COLO668 (cell line): ENCODE results near the gene NLRP13.
"Not testable (repeated sequence)": the region's sequence is repeated elsewhere in the genome, so short reads cannot be mapped to it uniquely, and the experiment has no call there.

Experiments used
- DNase-seq: peaks from one replicate; lab custom pipeline; 2025; ENCODE audit not compliant: unreplicated experiment; lab: John Stamatoyannopoulos, UW

NLRP13 gene, protein sequence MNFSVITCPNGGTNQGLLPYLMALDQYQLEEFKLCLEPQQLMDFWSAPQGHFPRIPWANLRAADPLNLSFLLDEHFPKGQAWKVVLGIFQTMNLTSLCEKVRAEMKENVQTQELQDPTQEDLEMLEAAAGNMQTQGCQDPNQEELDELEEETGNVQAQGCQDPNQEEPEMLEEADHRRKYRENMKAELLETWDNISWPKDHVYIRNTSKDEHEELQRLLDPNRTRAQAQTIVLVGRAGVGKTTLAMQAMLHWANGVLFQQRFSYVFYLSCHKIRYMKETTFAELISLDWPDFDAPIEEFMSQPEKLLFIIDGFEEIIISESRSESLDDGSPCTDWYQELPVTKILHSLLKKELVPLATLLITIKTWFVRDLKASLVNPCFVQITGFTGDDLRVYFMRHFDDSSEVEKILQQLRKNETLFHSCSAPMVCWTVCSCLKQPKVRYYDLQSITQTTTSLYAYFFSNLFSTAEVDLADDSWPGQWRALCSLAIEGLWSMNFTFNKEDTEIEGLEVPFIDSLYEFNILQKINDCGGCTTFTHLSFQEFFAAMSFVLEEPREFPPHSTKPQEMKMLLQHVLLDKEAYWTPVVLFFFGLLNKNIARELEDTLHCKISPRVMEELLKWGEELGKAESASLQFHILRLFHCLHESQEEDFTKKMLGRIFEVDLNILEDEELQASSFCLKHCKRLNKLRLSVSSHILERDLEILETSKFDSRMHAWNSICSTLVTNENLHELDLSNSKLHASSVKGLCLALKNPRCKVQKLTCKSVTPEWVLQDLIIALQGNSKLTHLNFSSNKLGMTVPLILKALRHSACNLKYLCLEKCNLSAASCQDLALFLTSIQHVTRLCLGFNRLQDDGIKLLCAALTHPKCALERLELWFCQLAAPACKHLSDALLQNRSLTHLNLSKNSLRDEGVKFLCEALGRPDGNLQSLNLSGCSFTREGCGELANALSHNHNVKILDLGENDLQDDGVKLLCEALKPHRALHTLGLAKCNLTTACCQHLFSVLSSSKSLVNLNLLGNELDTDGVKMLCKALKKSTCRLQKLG

GRCh38 chr19:55931936-55932386 is at the start of gene NLRP13:
Gene NLRP13 (minus strand): TSS chr19:55932336. CDS start chr19:55932311, 25 bp downstream.
- DNase-seq, result no peak

- DNase-seq, result no peak
Observed at GRCh38 chr19:55980415-55980814, 48.3 kb upstream of the NLRP13 start.

GRCh38 chr19:55973982-55974381 is 41.8 kb upstream of the NLRP13 start:
- no peak for DNase-seq

DNA sequence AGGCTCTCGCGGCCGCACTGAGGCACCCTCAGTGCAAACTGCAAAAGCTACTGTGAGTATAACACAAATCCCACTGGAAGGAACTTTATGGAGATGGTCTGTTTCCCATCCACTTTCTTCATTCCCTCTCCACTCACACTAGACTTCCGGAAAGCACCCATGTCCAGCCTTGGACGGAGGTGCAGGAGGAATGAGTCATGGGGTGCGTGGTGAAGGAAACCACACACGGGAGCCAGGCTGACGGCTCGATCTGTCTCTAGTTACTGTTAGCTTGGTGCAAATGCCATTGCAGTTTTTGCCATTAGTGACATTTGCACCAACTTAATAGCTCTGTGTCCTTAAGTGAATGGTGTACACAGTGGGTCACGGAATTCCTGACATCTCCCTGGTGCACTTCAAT is 30.1 kb upstream of the NLRP13 start:
- DNase-seq, result no peak

DNA sequence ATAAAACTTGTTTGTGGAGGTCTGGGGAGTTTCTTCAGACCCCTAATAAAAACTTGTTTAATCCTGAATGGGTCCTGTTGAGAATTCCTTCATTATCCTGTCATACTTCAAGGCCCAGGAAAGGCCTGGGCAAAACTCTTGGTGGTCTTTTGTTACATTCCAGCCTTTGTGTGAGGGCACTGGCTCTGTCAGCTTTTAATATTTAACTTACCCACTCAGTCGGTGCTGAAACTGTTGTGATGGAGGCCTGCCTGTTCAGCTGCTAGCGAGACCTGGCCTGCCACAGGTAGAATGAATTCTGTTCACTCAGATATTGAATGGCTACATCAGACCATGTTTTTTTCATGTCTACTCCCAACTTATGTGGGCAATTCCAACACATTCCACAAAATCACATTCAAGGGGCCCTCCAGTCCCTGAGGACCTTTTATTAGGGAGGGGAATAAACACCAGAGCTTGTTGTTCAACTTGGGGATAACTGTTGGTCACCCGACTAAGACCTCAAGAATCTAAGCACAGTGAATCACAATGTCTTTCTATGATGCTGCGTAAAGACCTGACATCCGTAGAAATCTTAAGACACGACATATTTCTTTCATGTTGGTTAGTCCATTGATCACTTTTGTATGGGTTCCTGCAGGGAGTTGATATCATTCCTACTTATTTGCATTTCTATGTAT is 28.0 kb upstream of the NLRP13 start:
- DNase-seq, result no peak

DNA sequence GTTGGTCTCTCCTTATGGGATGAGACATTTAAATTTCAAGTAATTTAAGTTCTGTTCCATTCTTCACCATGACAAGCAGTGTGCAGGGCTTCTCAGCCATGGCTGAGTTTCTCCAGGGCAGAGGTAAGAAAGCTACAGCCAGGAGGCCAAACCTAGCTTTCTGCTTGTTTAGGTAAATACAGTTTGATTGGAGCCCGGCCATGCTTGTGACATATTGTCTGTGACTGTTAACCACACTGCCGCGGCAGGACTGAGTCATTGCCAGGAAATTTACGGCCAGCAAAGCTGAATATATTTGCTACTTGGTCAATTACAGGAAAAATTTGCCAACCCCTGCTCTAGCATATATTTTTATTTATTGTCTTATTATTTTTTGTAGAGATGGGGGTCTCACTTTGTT is 26.2 kb upstream of the NLRP13 start:
- no peak for DNase-seq

- no peak for DNase-seq
Observed at GRCh38 chr19:55956431-55956830, 24.3 kb upstream of the NLRP13 start.

DNA sequence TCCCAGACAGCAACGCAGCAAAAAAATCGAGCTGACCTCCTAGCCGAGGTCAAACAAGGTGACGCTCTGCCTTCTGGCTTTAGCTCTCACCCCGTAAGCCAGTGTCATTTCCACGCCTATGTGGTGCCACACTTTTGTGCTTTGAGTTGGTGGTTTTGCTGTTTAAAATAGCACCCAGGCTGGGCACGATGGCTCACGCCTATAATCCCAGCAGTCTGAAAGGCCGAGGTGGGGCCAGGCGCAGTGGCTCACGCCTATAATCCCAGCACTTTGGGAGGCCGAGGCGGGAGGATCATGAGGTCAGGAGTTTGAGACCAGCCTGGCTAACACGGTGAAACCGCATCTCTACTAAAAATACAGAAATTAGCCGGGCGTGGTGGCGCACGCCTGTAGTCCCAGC is 18.4 kb upstream of the NLRP13 start:
- not testable (repeated sequence) for DNase-seq

DNA sequence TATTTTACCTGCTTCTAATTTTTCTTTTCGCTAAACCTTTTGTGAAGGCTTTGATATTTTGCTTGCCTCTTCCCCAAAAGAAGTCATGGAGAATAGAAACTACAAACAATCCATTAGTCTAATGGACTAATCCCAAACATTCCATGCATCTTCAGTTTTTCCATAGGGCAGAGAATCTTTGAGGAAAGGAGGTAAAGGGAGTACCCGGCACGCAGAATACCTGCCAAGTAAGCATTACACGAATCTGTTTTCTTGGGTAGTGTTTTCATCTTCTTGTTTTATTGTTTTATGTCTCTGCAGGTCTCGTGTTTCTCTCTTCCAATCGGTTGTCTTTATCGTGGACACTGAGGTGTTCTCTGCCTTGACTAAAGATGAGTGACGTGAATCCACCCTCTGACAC is 15.4 kb upstream of the NLRP13 start, which contains the start of gene NLRP8:
TSS of gene NLRP8 (plus strand) at position 301 of the 400 bp plus-strand sequence.
- DNase-seq, result no peak

DNA sequence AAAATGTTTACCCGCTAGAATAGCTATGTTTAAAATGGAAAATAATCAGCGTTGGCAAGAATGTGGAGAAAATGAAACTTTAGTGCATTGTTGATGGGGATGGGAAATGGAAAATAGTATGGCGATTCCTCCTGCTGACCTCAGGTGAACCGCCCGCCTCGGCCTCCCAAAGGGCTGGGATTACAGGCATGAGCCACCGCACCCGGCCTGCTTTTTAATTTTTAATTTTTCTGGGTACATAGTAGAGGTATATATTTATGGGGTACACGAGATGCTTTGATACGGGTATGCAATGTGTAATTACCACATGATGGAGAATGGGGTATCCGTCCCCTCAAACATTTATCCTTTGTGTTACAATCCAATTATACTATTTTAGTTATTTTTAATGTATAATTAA is 8.2 kb upstream of the NLRP13 start:
- no peak for DNase-seq

DNA sequence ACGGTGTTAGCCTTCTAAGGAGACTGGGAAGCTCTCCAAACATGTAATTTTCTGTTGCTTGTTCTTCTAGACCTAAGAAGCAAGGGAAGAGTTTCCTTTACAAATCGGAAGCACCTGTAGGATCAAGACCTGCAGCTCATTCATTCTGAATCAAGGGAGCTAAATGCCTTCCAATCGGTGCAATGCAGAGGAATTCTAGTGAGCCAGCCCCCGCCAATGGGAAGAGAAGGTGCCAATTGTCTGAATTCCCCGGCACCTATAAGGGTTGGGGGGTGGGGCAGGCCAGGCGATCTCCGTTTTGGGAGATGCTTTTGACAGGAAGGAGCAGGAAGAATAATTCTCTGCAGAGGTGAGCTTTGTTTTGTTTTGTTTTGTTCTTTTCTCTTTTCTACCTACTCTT is 7.1 kb upstream of the NLRP13 start:
- no peak for DNase-seq

DNA sequence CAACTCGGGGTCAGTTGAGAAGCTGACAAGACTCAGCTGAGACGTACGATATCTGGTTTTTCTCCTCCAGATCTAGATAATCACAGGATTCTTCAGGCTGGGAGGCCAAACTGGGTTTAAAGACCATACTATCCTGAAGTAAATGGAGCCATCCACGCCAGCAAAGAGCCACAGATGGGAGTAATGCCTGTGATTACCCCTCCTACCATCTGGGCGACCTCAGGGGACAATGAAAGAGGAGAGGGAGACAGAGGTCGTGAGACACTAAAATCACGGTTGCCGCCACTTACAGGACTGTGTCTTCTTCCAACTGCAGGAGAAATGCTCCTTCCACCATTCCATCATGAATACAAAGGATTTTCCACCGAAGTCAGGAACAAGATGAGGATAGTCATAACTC is 3.1 kb upstream of the NLRP13 start:
- no peak for DNase-seq

DNA sequence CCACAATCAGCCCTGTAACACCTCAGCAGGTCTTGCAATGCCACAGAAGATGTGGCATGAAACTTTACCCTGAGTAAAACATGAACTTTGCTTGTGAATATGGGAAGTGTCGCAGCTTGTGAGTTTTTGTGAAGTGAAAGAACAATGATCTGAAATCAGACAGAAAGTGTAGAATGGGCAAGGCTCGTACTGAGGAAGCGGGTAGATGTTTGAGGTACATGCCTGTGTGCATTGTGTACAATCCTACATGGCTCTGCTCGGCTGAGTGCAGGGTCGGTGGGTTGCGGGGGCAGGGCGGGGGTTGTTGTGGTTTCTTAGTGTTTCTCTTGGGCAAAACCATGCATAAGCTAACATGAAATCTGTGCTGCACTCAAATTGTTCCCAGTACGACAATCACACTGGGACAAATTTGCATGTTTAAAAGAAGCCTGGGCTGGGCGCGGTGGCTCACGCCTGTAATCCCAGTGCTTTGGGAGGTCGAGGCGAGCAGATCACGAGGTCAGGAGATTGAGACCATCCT is 1.1 kb downstream of the NLRP13 start:
- DNase-seq, result no peak

GRCh38 chr19:55929258-55929657 is 2.9 kb downstream of the NLRP13 start:
- DNase-seq, result not testable (repeated sequence)

DNA sequence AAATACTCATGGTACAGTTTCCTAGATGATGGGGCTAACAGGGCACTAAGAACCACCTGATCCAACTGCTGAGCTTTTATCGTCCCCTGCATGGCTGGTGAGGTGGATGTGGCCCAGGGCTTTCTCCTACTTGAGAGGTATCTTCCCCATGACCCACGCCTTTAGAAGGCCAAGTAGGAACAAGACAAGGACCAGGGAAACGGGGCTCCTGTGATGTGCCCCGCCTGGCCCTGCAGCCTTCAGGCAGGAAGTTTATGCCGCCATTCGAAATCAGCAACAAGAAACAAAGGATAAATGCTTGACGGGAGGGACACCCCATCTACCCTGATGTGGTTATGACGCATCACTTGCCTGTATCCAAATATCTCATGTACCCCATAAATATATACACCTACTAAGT is 4.1 kb downstream of the NLRP13 start:
- DNase-seq, result no peak

DNA sequence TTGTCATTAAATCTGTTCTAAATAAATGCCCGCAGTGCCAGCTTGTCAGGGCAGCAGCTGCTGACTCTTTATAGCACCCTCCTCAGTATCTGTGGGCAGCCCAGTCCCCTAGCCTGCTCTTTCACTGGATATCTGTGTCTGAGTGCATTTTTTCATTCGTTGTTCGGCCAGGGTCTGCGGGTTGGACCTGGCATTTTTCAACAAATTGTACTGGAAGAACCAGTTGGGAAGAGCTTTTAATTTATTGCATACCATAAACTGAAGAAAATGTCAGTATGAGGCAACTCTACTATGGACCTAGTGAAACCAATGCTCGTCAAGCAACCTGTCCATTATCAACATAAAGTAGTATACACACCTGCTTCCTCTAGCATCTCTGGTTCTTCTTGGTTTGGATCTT is 8.6 kb downstream of the NLRP13 start:
- DNase-seq, result no peak

DNA sequence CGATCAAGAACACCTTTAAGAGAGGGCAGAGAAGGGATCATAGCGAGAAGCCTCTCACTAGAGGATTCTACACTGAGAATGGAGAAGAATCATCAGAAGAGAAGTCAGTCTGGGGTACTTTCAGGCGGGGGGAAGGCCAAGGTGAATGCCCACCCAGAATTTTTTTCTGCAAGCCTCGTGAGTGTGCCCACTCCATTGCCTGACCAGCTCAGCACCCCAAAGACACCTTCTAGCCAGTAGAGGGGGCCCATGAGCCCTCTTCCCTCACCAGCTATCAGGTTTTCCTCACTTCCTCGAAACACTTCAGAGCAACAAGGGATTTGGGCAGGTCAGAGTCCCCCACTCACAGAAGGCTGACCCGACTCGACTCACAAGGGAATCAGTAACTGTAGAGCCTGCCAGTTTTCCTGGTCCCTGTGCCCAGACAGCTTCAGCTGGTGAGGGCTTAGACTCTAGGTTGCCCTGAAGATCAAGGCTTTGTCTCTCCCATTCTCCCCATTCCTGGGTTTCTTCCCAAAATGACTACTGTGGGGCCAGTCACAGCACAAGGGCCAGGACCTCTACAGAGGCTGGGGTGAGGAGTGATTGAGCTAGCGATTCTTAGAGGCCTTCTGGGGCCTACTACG is 18.4 kb downstream of the NLRP13 start:
- peak; percentile 3 for DNase-seq

- no peak for DNase-seq
Observed at GRCh38 chr19:55912916-55913315, 19.2 kb downstream of the NLRP13 start.

DNA sequence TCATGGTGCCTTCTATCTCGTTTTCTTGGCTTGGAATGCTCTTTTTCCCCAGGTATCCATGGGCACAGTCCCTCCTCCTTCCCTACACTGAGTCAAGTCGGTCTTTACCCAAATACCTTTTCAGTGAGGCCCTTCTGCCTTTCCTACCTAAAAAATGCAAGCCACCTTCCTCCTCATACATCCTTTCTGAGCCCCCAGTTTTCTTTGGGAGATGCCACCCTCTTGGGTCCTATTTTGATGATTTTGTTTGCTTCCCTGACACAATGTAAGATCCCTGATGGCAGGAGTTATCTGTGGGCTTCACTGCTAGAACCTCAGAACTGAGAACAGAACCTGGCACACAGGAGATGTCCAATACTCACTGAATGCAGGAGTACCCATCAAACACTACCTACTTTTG is 22.3 kb downstream of the NLRP13 start:
- no peak for DNase-seq

DNA sequence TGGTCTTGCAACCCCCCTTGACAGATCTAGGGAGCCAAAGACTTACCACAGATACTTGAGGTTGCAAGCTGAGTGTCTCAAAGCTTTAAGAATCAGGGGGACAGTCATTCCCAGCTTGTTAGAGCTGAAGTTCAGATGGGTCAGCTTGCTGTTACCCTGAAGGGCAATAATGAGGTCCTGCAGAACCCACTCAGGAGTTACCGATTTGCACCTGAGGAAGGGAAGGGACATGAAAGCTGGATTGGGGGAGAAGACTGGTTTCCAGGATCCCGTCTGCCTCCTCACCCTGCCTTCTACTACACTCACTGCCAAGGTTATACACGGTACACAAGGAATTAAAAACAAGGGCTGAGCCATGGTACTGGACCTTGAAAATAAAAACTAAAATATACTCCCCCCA is 24.4 kb downstream of the NLRP13 start:
- DNase-seq, result no peak
